GM19023 (cell line): Measurements from ENCODE around the gene AJAP1.

Experiments
- ATAC-seq: cut with Tn5 transposase; IDR thresholded peaks from one replicate; pipeline ENCODE4 v1.9.1; 2021; ENCODE audit warnings: mild to moderate bottlenecking, moderate library complexity; ENCODE audit not compliant: unreplicated experiment

Gene AJAP1

DNA sequence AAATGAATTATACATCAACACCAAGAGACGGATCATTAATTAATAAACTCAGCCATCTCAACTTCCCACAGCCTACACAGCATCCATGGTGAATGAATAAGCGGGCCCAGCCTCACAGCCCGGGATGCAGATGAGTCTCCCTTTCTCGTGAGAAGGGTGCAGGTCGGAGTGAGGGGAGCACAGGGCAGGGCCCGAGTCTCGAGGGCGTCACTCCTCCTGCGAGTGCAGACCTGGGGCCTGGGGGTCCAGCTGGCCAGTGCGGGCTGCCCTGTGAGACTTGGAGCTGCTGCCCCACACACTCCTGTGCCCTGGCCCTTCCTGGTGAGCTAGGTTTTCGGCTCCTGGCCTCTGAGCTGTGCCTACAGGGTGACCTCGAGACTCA lies 74.7 kb downstream of the AJAP1 start:
- no peak for ATAC-seq

DNA sequence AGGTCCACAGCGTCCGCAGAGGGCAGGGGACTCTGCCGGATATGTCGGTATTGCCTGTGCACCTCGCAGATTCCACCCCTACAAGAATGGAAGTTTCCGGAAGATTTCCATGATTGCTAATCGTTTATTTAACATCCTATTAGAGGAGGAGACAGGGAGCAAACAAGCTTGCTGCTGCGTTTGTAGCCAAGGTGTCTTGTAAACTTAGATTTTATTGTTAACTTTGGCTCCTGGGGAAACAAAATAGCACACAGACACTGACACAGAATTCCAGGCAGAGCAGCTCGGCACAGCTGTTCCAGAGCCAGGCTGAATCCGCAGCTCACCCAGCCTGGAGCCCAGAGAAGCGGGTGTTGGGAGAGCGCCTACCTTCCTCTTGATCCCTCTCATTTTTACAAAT lies 75.7 kb downstream of the AJAP1 start:
- no peak for ATAC-seq

DNA sequence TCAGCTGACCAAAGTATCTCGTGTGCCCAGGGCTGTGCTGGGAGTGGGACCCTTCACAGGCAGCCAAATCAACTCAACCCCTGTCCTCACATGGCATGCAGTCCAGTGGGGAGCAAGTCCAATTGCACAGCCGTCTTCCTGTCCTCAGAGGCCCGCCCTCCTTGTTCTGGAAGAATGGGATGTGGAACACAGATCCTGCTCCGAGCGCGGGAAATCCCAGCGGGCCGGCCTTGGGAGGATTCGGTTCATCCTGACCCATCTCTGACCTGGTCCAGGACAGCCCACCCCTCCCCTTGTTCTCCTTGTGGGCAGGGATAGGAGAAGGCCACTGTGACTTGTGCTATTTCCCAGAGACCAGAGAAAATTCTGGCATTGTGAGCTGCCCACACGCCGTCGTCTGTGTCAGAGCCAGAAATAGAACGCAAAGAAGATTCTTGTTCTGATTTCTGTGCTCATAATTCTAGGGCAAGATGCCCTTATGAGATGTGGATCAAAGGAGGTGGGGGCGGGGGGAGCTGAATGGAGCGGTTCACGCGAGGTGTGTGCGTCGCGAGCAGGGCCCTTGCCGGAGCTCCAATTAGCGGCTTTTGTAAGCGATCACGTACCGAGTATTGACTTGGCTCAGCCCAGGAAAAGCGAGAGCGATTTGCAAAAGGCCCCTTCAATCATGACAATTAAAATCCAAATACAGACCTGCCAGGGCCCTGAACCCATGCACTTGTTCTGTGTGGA lies 79.2 kb downstream of the AJAP1 start:
- no peak for ATAC-seq

DNA sequence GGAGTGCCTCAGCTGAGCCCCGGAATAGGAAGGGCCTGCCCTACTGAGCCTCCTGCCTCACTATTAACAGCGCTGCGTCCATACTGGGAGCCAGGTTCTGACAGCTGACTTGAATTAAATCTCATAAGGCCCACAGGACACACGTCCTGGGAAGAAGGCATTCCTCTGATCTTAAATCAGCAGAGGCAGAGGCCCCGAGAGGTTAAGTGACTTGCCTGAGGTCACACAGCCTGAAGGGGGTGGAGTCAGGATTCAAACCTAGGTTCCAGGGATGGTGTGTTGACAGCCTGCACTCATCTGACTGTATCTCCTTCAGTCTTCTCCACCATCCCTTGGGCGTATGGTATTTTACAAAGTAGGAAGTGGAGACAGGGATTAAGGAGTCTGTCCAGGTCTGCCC lies 79.8 kb downstream of the AJAP1 start:
- ATAC-seq = no peak

DNA sequence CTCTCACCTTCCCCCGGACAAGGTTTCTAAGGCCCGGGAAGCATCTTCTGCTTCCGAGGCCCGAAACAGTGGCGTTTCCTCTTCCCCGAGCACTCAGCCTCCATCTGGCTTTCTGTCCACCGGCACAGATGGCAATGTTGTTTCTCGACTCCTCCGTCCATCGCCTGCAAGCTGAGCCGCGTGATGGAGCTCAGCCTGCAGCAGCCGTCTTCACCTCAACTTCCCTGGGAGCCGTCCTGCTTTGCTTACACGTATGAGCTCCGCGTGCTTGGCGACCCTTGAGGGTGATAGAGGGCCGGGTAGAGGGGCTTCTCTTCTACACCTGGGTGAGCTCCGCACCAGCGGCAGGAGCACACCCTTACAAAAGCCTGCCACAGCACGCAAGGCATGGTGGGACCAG lies 80.4 kb downstream of the AJAP1 start:
- no peak for ATAC-seq

DNA sequence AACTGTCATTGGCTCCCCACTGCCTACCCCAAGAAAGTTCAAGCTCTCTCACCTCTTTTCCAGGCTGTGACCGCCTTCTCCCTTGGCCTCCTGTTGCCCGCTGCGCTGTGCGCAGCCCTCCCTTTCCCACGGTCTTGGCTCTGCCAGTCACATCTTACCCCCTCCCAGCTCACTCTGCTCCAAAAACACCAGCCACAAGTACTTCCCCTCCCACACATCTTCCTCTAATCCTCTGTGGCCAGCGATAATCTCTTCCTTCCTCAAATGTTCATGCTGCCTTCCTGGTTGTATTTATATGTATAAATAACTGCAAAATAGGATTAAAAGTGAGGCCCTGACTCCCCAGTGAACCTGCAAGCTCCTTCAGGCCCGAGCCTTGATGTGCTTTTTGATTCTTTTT lies 81.8 kb downstream of the AJAP1 start:
- ATAC-seq = no peak

DNA sequence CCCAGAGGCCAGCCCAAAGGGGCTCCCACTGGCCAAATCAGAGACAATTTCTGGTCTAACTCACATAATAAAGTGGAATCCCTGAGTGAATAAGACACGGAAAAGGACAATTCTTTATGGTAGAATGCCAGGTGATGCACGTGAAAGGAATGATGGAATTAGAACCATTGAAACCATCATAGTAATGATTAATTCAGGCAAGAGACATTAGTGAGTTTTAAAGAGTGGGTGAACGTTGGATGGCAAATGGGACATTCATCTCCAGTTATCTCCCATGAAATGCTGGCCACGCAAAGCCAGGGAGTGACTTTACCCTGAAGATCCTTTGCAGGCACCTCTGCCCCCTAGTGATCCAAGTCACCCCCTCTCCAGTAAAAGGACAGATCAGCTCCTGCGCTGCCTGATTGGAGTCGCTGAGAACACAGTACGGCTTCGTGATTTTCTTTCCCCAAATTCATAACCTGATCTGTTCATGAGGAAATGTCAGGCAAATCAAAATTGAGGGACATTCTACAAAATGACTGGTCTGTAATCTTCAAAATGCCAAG lies 87.5 kb downstream of the AJAP1 start:
- no peak for ATAC-seq

DNA sequence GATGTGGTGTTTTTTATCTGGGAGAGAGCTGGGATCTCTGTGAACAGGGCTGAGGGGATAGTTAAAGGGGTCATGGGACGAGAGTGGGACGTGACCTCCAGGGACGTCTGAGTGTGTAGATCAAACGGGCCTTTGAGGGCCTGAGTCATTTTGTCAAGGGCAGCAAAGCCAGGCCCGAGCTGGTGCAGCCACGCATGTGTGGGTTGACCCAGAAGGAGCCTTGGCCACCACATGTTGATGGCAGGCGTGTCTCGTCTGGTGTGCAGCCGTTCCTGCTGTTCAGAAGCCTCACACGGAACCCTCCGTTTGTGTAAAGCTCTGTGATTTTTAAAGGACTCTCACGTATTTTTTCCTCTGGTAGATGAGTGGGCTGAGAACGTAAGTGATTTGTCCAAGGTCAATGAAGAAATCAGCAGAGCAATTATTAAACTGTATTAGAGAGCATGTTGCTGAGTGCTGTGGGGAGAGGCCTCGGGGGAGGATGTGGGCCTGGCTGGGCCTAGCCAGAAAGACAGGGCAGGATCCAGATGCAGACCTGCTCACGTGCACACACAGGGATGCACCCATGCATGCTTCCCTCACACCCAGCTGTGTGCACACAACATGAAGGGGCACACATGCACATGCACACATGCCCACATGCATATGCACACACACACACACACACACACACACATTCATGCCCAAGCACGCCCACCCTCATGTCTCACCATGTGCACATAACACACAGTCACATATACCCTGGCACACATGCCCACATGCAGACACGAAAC lies 89.8 kb downstream of the AJAP1 start:
- no peak for ATAC-seq

DNA sequence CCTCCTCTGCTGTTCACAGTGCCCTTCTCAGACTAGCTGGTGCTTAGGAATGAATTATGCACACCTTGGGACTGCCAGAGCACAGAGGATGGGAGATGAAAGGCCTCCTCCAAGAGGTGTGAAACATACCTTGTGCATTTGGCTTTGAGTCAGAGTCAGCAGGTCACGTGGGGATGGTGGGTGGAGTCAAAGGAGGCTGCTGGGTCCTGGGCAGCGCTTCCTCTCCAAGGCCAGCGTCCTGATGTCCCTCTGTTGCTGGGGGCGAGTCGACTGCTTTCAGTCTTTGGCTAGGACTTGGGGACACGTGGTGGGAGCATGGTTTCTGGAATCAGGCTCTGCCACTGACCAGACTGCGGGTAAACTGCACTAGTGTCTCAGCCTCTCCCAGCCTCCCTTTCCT lies 91.2 kb downstream of the AJAP1 start:
- no peak for ATAC-seq

DNA sequence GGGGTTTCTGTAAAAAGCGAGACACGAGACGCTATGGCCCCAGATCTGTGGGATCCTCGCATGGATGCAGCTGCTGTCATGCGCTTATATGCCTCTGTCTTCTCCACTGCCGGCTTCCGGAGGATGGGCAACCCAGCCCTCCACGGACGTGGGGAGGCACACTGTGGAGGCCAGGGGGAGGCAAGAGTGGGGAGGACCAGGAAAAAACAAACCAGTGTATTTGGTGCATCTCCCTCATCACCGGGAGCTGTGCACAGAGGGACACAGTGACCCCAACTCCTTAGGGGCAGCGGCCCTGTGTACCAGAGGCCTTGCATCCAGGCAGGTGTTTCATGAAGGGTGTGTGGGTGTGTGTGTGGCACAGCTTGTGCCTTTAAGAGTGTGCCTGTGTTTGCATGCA lies 95.0 kb downstream of the AJAP1 start:
- ATAC-seq = no peak

DNA sequence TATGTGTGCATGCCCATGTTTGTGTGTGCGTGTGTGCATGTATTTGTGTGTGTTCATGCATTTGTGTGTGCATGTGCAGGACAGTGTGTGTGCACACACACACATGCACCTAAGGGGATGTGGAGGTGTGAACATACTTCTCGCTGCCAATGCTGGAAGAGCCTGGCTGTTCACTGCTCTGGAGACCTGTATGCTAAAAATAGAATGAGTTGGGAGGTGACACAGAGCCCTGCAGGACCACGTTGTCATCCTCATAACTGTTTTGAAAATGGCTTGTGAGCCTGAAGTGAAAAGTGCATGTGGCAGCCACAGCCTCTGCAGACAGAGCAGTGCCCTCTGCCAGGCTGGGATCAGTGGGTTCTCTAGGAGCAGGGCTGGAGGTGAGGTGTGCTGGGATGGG lies 95.8 kb downstream of the AJAP1 start:
- ATAC-seq = no peak

DNA sequence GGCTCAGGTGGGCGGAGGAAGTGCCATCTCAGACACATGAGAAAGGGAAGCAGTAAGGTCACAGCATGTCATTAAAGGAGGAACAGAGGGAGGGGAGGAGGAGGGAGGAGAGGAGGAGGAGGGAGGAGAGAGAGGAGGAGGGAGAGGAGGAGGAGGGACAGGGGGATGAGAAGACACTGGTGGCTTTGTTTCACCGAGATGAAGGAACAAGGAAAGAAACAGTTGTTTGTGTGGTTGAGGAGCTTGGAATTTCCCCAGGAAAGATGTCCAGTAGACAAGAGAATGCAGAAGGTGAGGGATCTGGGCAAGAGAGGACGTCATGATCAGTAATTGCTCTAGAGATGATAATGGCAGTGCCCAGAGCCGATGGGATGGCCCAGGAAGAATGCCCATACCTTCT lies 97.7 kb downstream of the AJAP1 start:
- no peak for ATAC-seq

DNA sequence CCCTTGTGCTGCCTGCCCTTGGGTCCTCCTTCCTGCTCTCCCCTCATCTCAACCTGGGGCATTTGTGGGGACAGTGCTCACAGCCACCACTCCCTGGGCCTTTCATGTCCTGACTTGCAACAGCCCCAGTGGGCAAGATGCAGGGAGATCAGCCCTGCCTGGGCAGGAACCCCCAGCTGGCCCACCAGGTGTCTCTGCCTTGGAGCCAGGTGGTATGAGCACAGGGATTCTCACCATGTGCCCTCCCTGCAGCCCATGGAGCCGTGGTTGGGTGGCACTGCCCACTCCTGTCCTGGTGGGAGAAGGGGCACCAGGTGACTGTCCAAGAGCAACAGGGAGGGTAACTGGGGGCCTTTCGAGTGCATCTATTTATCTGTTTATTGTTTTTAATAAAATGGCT lies 100.4 kb downstream of the AJAP1 start:
- no peak for ATAC-seq

DNA sequence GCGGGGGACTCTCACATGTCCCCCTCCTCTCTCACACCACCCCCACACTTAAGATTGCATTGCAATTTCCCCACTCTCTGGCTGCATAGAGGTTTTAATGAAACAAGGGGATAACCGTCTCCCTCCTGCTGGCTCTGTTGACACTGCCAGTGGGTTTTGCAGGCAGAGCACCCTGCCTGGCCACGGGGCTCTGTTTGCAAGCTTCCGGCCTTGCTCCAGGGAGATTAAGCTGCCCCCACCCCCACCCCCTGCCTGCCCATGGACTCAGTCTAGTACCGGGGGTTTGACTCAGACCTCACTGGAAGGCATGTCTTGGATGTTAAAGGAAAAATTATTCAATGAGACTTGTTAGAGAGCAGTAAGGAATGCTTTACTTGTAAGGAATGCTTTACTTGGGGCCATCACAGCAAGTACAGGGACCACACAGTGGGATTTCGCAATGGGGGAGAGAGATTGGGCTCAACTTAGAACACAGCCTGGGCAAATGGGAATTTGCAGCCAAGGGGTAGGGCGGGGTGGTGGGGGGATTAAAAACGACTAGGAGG lies 101.0 kb downstream of the AJAP1 start:
- no peak for ATAC-seq

DNA sequence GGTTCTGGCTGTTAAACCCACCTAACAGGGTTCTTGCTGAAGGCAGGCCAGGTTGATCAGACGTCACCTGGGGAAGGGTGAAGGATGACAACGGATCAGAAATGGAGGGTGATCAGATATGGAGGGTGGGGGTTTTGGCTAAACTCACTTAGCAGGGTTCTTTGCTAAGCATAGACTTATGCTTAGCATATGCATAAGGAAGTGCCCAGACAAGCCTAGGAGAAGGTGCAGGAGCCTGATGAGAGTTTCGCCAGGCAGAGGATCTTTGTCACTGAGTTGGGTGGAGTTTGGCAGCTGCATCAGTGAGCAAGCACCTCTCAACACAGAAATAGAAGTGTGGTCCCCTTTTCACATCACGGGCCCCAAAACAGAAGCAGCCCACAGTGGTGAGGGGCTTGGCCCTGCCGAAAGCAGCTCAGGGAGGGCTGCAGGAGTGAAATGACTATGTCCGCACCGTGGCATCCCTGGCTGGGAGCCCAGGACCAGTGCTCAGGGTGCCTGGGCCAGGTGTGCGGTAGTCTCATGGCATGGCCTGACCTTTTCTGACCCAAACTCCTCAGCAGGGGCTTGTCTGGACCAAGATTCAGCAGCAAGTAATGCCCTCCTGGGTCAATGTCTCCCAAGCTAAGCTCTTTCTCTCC lies 101.6 kb downstream of the AJAP1 start:
- ATAC-seq = no peak

DNA sequence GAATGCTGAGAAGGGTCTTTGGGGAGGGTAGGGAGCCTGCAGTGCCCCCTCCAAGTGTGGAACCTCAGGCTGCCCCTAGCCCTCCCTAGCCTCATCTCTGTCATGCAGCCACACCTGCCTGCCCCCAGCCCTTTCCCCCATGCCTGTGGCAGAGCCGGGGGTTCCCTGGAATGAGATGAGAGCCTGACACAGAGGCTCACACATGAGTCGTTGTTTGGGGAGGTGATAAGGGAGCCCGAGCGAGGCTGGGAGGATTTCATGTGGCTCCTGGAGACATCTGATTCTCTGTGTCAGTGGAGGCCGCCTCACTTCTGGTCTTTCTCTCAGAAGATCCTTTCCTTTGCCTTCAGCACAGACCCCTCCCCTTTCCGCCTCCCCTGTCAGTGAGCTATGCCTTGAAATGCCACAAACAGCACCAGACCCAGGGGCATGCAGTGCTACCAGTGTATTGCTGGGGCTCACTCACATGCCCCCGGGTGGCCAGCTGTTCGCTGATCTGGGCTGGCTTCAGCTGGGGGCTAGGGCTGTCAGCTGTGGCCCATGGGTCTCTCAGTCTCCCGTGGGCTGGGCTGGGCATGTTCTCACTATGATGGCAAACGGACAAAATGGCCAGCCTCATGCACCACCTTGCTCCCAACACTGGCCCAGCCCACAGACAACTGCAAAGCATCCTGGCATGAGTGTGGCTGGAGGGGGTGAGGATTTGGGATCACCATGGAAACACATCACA lies 102.6 kb downstream of the AJAP1 start:
- ATAC-seq = no peak

DNA sequence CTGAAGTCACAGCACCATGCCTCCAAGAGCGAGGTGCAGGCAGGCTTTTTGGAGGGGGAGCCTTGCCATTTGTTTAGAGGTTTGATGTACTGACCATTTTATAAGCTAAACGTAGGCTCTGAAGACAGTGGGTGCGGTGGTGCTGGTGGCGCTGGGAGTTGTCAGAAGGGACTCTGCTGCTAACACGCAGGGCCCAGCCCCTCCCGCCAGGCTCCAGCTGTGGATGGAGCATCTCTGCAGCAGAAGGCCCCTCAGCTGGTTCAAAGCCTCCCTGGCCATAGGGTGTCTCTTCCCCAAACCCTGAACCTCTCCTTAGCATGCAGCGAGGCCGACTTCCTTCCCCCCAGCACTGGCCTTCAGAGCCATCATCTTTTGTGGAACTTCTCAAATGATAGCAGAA lies 105.3 kb downstream of the AJAP1 start:
- ATAC-seq = no peak

DNA sequence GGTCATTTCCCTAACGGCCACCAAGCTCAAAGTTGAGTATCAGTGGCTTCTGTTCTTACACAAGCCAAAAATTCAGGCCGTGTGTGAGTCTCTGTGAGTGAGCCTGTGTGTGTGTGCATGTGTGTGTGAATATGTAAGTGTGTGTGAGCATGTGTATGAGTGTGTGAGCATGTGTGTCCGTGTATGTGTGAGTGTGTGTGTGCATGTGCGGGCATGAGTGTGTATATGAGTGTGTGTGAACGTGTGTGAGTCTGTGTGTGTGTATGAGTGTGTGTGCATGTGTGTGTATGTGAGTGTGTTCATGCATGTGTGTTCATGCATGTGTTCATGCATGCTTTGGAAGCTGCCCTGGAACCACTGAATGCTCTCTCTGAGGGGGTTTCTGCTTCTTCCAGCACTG lies 105.7 kb downstream of the AJAP1 start:
- no peak for ATAC-seq

DNA sequence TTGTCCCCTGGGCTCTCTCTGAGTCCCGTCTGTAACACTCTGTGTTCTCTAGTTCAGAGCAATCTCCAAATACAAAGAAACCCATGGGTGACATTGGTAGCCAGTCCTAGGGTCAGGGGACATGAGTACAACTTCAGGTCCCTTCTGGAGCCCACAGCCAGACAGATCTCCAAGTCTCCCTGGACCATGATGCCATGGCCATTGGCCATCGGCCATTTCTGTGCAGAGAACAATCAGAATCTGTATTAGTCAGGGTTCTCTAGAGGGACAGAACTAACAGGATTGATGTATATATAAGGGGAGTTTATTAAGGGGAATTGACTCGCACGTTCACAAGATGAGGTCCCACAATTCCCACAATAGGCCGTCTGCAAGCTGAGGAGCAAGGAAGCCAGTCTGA lies 106.9 kb downstream of the AJAP1 start:
- no peak for ATAC-seq

DNA sequence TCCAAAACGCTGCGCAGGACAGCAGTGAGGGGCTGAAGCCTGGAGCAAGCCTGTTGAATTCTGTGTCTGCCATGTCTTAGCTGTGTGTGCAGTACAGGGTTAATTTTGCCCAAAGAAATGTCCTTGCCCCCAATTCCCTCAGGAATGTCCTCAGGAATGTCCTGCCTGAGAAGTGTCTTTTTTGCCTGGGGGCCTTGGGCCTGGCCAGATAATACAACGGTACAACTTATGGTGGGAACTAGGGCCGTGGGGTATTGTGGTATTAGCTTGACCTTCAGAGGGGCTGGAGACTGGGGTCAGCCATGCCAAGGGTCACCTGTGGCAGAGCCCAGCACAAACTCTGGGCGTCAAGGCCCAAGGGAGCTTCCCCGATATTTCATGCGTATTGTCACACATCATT lies 107.7 kb downstream of the AJAP1 start:
- no peak for ATAC-seq

DNA sequence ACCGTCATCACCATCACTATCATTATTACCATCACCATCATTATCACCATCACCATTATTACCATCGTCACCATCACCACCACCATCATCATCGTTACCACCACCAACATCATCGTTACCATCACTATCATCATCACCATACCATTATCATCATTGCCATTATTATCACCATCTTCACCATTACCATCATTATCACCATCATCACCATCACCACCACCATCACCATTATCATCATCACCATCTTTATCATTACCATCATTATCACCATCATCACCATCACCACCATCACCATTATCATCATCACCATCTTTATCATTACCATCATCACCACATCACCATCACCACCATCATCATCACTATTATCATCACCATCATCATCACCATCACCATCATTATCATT lies 112.9 kb downstream of the AJAP1 start:
- no peak for ATAC-seq
